PC-9 (cell line): ENCODE data around the gene LRRC27. TPM values are rescaled to one million over a fixed set of nuclear protein-coding genes. Genes with fewer than 3 reads are reported as not detected.

Experiments
- BruUV-seq: library from RNA; stranded (reverse); fragments of 400-500 nt; replicated peaks from 2 replicates; lab custom pipeline; 2021; lab: Mats Ljungman, UMichigan
- CTCF ChIA-PET: fragments of 300-600 bp; sonication (Branson Sonifier 250); formaldehyde crosslinking; loops from one replicate; lab custom pipeline; 2022; ENCODE audit warnings: antibody characterized with exemption; lab: Charles Lee
- POLR2A ChIA-PET: fragments of 300-600 bp; sonication (Branson Sonifier 250); formaldehyde crosslinking; loops from one replicate; lab custom pipeline; 2022; ENCODE audit warnings: antibody characterized with exemption; ENCODE audit not compliant: unreplicated experiment; lab: Charles Lee
- DNase-seq, 2 experiments: peaks; one replicate each; pipeline versions ENCODE4 v3.0.0 to v3.0.0-alpha.2; 2015 to 2022; ENCODE audit warnings: mixed read lengths in 1 of 2
- H2AFZ ChIP-seq: fragments of 200-600 bp; sonication (generic); 2 replicates; pipeline ENCODE4 v1.8.1; 2017; ENCODE audit warnings: antibody characterized with exemption
- H3F3A ChIP-seq: fragments of 200-600 bp; sonication (generic); 2 replicates; pipeline ENCODE4 v1.8.1; 2017; ENCODE audit warnings: antibody characterized with exemption, mild to moderate bottlenecking, low read depth; ENCODE audit not compliant: insufficient read depth
- H3K27ac ChIP-seq: fragments of 200-600 bp; sonication (generic); 2 replicates; pipeline ENCODE4 v1.6.1; 2016; ENCODE audit warnings: mixed run types
- H3K27me3 ChIP-seq: fragments of 200-600 bp; sonication (generic); 2 replicates; pipeline ENCODE4 v1.6.1; 2016; ENCODE audit warnings: low read depth, mixed run types; ENCODE audit not compliant: insufficient read depth
- H3K36me3 ChIP-seq: fragments of 200-600 bp; sonication (generic); 2 replicates; pipeline ENCODE4 v1.6.1; 2016; ENCODE audit warnings: low read depth, mixed run types
- H3K4me1 ChIP-seq: fragments of 200-600 bp; sonication (generic); replicated peaks from 2 replicates; pipeline ENCODE4 v1.6.1; 2016; ENCODE audit warnings: mixed run types; ENCODE audit not compliant: insufficient read depth
- H3K4me2 ChIP-seq: fragments of 200-600 bp; sonication (generic); 2 replicates; pipeline ENCODE4 v1.6.1; 2017; ENCODE audit warnings: mixed run types
- H3K4me3 ChIP-seq: fragments of 200-600 bp; sonication (generic); 2 replicates; pipeline ENCODE4 v1.6.1; 2016; ENCODE audit warnings: mixed run types
- H3K79me2 ChIP-seq: fragments of 200-600 bp; sonication (generic); 2 replicates; pipeline ENCODE4 v1.6.1; 2017; ENCODE audit warnings: low read depth, mixed run types
- H3K9me2 ChIP-seq: fragments of 200-600 bp; sonication (generic); 2 replicates; pipeline ENCODE4 v1.8.1; 2017; ENCODE audit warnings: mild to moderate bottlenecking; ENCODE audit not compliant: insufficient read depth
- H3K9me3 ChIP-seq: fragments of 200-600 bp; sonication (generic); 2 replicates; pipeline ENCODE4 v1.8.1; 2016; ENCODE audit warnings: low read depth; ENCODE audit not compliant: insufficient read depth
- H4K20me1 ChIP-seq: fragments of 200-600 bp; sonication (generic); 2 replicates; pipeline ENCODE4 v1.8.1; 2017; ENCODE audit not compliant: insufficient read depth
- EZH2 ChIP-seq: fragments of 200-600 bp; sonication (generic); IDR thresholded peaks from 2 replicates; pipeline ENCODE4 v1.8.0; 2017; ENCODE audit warnings: antibody characterized with exemption, low read depth
- intact Hi-C: fragments of 100-400 bp; cut with micrococcal nuclease; formaldehyde crosslinking; loops from one replicate; pipeline ENCODE4 v1.10.0; 2022; ENCODE audit not compliant: unreplicated experiment
- total RNA-seq: library from RNA; stranded (reverse); gene quantifications from 2 replicates; pipeline ENCODE4 v1.2.3, GENCODE V29; 2021
- TF ChIP-seq, protein P1 (sequence below): fragments of 200-600 bp; sonication (generic); conservative IDR thresholded peaks from 2 replicates; pipeline ENCODE4 v1.6.1; 2017; ENCODE audit warnings: mixed run types, antibody characterized with exemption, mild to moderate bottlenecking, moderate library complexity

LRRC27 gene
- total RNA-seq, 1 experiment from 2014 or later, result 10.0 TPM

DNA sequence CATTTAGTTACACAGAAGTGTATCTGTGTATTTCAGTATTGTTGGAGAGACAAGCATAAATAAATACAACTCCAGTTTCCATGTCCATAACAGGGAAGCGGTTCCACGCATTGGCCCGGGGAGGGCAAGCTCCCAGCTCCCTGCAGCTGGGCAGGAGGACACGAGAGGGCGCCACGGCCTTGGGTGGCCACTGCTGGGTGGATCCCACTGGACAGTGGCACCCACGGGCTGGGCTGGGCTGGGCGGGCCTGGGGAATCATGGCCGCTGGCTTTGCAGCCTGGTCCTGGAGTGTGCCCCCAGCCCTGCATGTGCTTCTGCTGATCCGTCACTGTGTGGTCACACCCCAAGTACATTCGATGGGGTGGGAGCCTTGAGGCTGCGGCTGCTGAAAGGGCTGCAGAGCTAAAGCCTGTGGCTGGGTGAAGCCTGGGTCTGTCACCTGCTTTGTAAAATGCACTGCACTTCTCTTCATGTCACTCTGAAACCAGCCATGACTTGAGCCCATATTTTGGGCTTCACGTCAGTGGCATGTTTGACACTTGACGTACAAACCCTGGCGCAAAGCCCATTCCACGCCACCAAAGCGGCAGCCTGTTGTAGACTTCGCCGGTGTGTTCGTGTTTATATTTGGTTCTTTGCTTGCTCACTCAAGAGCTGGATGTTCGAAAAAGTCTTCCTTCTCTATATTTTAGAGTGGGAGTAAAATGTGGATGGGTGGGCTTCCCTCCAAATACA is 27.5 kb downstream of the LRRC27 start:
- Histone ChIP-seq H3K4me3 (no peak overlapping the region), H3K4me2 (no peak overlapping the region), H3K4me1 (no peaks in the 10 kb centered on the region), H3K9me3 (no peaks in the 10 kb centered on the region), H3K27me3 (no peaks in the 10 kb centered on the region), H3K36me3 (no peaks in the 10 kb centered on the region), H4K20me1 (no peaks in the 10 kb centered on the region), H3K9me2 (no peaks in the 10 kb centered on the region), H3K27ac (no peak overlapping the region), H2AFZ (no peak overlapping the region), H3K79me2 (no peaks in the 10 kb centered on the region), H3F3A (no peaks in the 10 kb centered on the region)
- intact Hi-C loops, result no loop called here
- TF ChIP-seq, protein P1, sequence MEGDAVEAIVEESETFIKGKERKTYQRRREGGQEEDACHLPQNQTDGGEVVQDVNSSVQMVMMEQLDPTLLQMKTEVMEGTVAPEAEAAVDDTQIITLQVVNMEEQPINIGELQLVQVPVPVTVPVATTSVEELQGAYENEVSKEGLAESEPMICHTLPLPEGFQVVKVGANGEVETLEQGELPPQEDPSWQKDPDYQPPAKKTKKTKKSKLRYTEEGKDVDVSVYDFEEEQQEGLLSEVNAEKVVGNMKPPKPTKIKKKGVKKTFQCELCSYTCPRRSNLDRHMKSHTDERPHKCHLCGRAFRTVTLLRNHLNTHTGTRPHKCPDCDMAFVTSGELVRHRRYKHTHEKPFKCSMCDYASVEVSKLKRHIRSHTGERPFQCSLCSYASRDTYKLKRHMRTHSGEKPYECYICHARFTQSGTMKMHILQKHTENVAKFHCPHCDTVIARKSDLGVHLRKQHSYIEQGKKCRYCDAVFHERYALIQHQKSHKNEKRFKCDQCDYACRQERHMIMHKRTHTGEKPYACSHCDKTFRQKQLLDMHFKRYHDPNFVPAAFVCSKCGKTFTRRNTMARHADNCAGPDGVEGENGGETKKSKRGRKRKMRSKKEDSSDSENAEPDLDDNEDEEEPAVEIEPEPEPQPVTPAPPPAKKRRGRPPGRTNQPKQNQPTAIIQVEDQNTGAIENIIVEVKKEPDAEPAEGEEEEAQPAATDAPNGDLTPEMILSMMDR, result 0 out of 2 replicates have a peak, but pooled peaks have one; percentile 17
- TF ChIP-seq EZH2, result no peak
- BruUV-seq, result no TSS peak
- ChIA-PET CTCF (no interaction called here), POLR2A (no interaction called here)
- DNase-seq, result no peak

DNA sequence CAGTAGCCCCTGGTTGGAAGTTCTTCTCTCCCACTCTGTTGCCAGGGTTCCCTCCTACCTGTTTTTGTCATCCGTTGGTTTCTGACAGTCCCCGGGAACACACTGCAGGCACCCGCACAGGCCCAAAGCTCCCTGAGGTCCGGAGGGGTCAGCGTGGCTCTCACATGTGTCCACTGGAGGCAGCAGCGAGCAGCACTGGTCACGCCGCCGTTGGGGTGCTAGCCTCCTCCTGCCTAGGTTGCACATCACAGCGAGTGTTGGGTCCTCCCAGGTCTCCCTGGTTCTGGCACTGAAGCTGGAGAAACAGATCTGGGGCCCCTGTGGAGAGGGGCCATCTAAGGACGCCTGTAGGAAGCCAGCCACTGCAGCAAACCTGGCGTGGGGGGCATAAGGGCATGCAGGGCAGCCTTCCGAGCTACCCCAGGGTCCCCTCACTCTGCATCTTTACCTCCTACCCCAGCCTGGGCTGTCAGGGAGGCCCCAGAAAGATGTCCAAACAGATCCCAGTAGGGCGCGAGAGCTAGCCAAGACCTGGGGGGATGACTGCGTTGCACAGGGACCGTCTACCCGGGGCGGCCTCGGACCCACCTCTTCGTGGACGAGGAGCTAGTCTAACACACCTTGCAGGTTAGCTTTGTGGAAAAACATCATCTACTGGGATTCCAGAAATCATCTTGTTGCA is 28.9 kb downstream of the LRRC27 start:
- Histone ChIP-seq H4K20me1 (no peaks in the 10 kb centered on the region), H3K27ac (no peak overlapping the region), H3K79me2 (no peaks in the 10 kb centered on the region), H3K4me1 (no peaks in the 10 kb centered on the region), H3K36me3 (no peaks in the 10 kb centered on the region), H3F3A (no peaks in the 10 kb centered on the region), H3K9me3 (no peaks in the 10 kb centered on the region), H3K9me2 (no peaks in the 10 kb centered on the region), H3K4me3 (no peak overlapping the region), H3K27me3 (no peaks in the 10 kb centered on the region), H2AFZ (no peak overlapping the region), H3K4me2 (no peak overlapping the region)
- no peak for DNase-seq
- ChIA-PET CTCF (no interaction called here), POLR2A (no interaction called here)
- no TSS peak for BruUV-seq
- intact Hi-C loops, result no loop called here
- TF ChIP-seq, protein P1, result peak; percentile 63
- TF ChIP-seq EZH2, result no peak

DNA sequence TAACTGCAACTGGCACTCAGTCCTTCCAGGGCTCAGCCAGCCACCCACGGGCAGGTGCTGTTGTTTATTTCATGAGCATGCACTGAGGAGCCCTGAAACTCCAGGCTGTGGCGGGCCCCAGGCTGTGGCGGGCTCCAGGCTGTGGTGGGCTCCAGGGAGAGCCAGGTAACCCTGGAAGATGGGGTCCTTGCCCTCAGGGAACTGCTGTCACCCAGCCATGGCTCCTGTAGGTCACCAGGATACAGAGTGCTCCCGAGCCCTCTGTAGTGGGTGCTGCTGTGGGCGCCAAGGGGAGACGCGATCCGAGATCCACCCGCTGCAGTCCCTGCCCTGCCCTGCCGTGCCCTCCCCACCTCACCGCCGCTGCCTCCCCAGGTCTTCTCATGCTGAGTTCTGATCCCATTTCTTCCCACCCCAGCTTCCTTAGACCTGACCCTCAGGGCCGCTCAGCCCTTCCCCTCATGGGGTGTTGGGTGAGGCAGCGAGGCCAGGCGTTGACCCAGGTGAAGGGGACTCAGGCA is 29.6 kb downstream of the LRRC27 start:
- Histone ChIP-seq H4K20me1 (no peaks in the 10 kb centered on the region), H3K79me2 (no peaks in the 10 kb centered on the region), H2AFZ (no peak overlapping the region), H3K27me3 (no peaks in the 10 kb centered on the region), H3F3A (no peaks in the 10 kb centered on the region), H3K4me2 (no peak overlapping the region), H3K4me3 (no peak overlapping the region), H3K4me1 (no peaks in the 10 kb centered on the region), H3K27ac (no peak overlapping the region), H3K9me3 (no peaks in the 10 kb centered on the region), H3K9me2 (no peaks in the 10 kb centered on the region), H3K36me3 (no peaks in the 10 kb centered on the region)
- no TSS peak for BruUV-seq
- no peak for TF ChIP-seq EZH2
- TF ChIP-seq, protein P1, result no peak
- ChIA-PET POLR2A (no interaction called here), CTCF (no interaction called here)
- no peak for DNase-seq
- intact Hi-C loops, result no loop called here
